Colonic mucosa (tissue), 4 donors: ENCODE results near the gene PRR18. TPM values are rescaled to one million over a fixed set of nuclear protein-coding genes. Genes with fewer than 3 reads are reported as not detected.

ENCODE experiments used
- DNase-seq: peaks from one replicate; pipeline ENCODE4 v3.0.0-alpha.2; 2020
- H3K27ac ChIP-seq: fragments of 200-600 bp; one replicate; pipeline ENCODE4 v1.8.0; 2021
- H3K27me3 ChIP-seq: fragments of 200-600 bp; one replicate; pipeline ENCODE4 v1.8.0; 2021
- H3K36me3 ChIP-seq: fragments of 200-600 bp; one replicate; pipeline ENCODE4 v1.8.0; 2021
- H3K4me1 ChIP-seq: fragments of 200-600 bp; one replicate; pipeline ENCODE4 v1.8.0; 2021; ENCODE audit warnings: mild to moderate bottlenecking
- H3K4me3 ChIP-seq: fragments of 200-600 bp; one replicate; pipeline ENCODE4 v1.8.0; 2021
- H3K9ac ChIP-seq, 2 donors: one replicate each; pipeline ENCODE4 v1.7.0; 2013; ENCODE audit warnings: control low read depth in 2 of 2, low read depth in 2 of 2, low read length in 2 of 2
- H3K9me3 ChIP-seq: fragments of 200-600 bp; one replicate; pipeline ENCODE4 v1.8.0; 2021
- CTCF ChIP-seq: fragments of 200-600 bp; IDR thresholded peaks from one replicate; pipeline ENCODE4 v1.8.0; 2022; ENCODE audit warnings: antibody characterized with exemption, mild to moderate bottlenecking
- intact Hi-C: fragments of 100-400 bp; cut with DNase I; formaldehyde crosslinking; loops from one replicate; pipeline ENCODE4 v1.14.1; 2022
- total RNA-seq, 2 donors: library from RNA; stranded (reverse); fragmentation: NEBNext Ultra II Directional in 1 of 2; extraction: Animal tissue kit (Norgen Biotek cat#: 25700) in 1 of 2; gene quantifications; one replicate each; pipeline ENCODE4 v1.2.1, GENCODE V29; 2021
- donor health status: healthy.
- donor health status: DM: no; HTN: no; CAD: no.
- donor health status: DM: no; HTN: no; CAD: no.

The PRR18 gene
- total RNA-seq, 2 donors from 2014 or later = not detected

GRCh38 chr6:166267526-166267925 lies 40.7 kb downstream of the PRR18 start:
- TF ChIP-seq CTCF = no peak
- DNase-seq = no peak
- intact Hi-C loops = no loop called here

DNA sequence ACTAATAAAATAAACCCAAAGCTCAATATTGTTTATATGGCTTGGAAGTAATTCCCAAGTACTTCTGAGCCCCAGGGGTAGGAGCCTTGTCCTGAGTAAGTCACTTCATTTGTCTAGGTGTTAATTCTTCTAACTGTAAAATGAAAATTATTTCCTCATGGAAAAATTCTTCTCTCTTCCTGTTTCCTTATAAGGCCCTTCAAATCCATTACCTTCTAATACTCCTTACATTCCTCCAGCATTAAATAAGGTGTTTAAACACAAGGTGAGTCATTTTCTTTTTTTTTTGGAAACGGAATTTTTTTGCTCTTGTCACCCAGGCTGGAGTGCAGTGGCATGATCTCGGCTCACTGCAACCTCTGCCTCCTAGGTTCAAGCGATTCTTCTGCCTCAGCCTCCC lies 41.9 kb downstream of the PRR18 start:
- Histone ChIP-seq H3K27me3 (no peaks in the 10 kb centered on the region), H3K9me3 (no peaks in the 10 kb centered on the region), H3K4me3 (no peak overlapping the region), H3K36me3 (no peaks in the 10 kb centered on the region), H3K9ac (no peak overlapping the region), H3K27ac (no peak overlapping the region), H3K4me1 (no peaks in the 10 kb centered on the region)
- intact Hi-C loops = no loop called here
- TF ChIP-seq CTCF = no peak
- no peak for DNase-seq

More at GRCh38 chr6:166267526-166267925, 40.7 kb downstream of the PRR18 start:
- Histone ChIP-seq H3K9ac (no peak overlapping the region), H3K27me3 (no peaks in the 10 kb centered on the region), H3K4me3 (no peak overlapping the region), H3K36me3 (no peaks in the 10 kb centered on the region), H3K9me3 (no peaks in the 10 kb centered on the region), H3K4me1 (no peaks in the 10 kb centered on the region), H3K27ac (no peak overlapping the region)

DNA sequence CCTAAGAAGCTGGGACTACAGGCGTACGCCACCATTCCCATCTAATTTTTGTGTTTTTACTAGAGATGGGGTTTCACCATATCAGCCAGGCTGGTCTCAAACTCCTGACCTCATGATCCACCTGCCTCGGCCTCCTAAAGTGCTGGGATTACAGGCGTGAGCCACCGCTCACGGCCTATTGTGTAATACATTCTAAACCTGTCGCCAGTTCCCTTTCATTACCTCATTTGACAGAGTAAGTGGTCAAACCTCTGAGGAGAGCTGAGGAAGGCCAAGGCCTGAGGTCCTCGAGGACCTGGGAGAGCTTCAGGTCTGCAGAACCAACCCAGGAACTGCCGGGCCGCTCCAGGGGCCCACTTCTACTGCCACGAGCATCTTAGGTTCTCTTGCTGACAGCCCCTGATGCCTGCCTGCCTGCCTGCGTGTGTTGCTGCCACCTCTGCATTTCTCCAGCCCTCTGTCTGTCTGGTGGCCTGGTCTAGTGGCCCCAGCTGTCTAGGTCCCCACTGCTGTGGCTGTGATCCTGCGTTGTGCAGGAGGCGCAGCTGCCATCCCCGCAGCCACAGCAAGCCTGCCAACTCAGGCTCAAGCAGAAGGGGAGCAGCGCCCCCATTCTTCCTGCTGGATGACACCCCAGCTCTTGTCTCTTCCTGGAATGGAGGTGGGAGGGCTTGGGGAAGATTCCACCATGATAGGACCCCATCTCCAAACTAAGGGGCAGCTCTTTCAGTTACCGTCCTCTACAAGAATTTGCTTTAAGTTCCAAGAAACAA lies 45.3 kb downstream of the PRR18 start:
- intact Hi-C loops = no loop called here

GRCh38 chr6:166259296-166259977 lies 48.8 kb downstream of the PRR18 start:
- DNase-seq = no peak
- TF ChIP-seq CTCF = no peak
- no peak overlapping the region for H3K4me3 ChIP-seq
- H3K36me3 ChIP-seq = no peaks in the 10 kb centered on the region
- H3K9ac ChIP-seq = no peak overlapping the region
- H3K4me1 ChIP-seq = no peaks in the 10 kb centered on the region
- H3K27me3 ChIP-seq = peaks cover 5% of the 10 kb centered on the region
- peak overlapping the region; percentile 32 for H3K27ac ChIP-seq
- intact Hi-C loops = no loop called here
- no peaks in the 10 kb centered on the region for H3K9me3 ChIP-seq

More for the DNA sequence above, 45.3 kb downstream of the PRR18 start:
- Histone ChIP-seq H3K36me3 (no peaks in the 10 kb centered on the region), H3K4me3 (no peak overlapping the region), H3K27ac (no peak overlapping the region), H3K9me3 (no peaks in the 10 kb centered on the region), H3K4me1 (no peaks in the 10 kb centered on the region), H3K9ac (no peak overlapping the region), H3K27me3 (no peaks in the 10 kb centered on the region)
- no peak for TF ChIP-seq CTCF
- DNase-seq = no peak

DNA sequence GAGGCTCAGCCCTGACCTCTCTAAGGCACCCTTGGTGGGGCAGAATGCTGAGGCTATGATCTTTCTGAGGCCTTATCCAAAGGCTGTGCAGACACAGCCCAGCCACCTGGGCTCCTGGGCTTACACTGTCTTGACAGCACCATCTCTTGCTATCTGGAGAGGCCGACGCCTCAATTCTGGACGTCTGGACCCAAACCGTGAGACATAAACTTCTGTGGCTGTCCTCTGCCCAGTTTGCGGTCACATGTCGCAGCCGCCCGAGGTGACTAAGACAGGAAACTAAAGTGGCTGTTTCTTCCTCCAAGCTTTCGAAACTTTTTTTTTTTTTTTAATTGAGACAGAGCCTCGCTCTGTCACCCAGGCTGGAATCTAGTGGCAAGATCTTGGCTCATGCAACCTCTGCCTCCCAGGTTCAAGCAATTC lies 49.3 kb downstream of the PRR18 start:
- peaks cover 11% of the 10 kb centered on the region for H3K27me3 ChIP-seq
- no peaks in the 10 kb centered on the region for H3K9me3 ChIP-seq
- H3K4me3 ChIP-seq = no peak overlapping the region
- H3K9ac ChIP-seq = no peak overlapping the region
- H3K27ac ChIP-seq = peak overlapping the region; percentile 67
- intact Hi-C loops = no loop called here
- H3K36me3 ChIP-seq = no peaks in the 10 kb centered on the region
- no peak for DNase-seq
- no peak for TF ChIP-seq CTCF
- no peaks in the 10 kb centered on the region for H3K4me1 ChIP-seq
